GM18498 (cell line): ENCODE data around the gene VSTM4.

ENCODE experiments used
- ATAC-seq: cut with Tn5 transposase; IDR thresholded peaks from one replicate; pipeline ENCODE4 v1.9.1; 2021; ENCODE audit warnings: mild to moderate bottlenecking, moderate library complexity; ENCODE audit not compliant: unreplicated experiment

Gene VSTM4

GRCh38 chr10:49118430-49119074, 3.2 kb upstream of the VSTM4 start:
- ATAC-seq, result no peak

- ATAC-seq, result no peak
These were observed 2.2 kb upstream of the VSTM4 start for GRCh38 chr10:49117376-49118070.

- ATAC-seq, result no peak
These were observed 1.4 kb upstream of the VSTM4 start for GRCh38 chr10:49116509-49117375.

GRCh38 chr10:49115796-49116508, 630 bp upstream of the VSTM4 start:
- no peak for ATAC-seq

- no peak for ATAC-seq
These were observed 656 bp downstream of the VSTM4 start for GRCh38 chr10:49114718-49115014.

- ATAC-seq, result no peak
These were observed 1.6 kb downstream of the VSTM4 start for GRCh38 chr10:49113741-49114141.

- no peak for ATAC-seq
These were observed 2.5 kb downstream of the VSTM4 start for GRCh38 chr10:49112851-49113250.

GRCh38 chr10:49112098-49112497, 3.2 kb downstream of the VSTM4 start:
- no peak for ATAC-seq

GRCh38 chr10:49111320-49111698, 4.0 kb downstream of the VSTM4 start:
- no peak for ATAC-seq

GRCh38 chr10:49110684-49111319, 4.5 kb downstream of the VSTM4 start:
- no peak for ATAC-seq

GRCh38 chr10:49109669-49110340, 5.5 kb downstream of the VSTM4 start:
- ATAC-seq, result no peak

GRCh38 chr10:49108656-49109055, 6.7 kb downstream of the VSTM4 start:
- no peak for ATAC-seq

- no peak for ATAC-seq
These were observed 7.4 kb downstream of the VSTM4 start for GRCh38 chr10:49107887-49108267.

- ATAC-seq, result no peak
These were observed 8.0 kb downstream of the VSTM4 start for GRCh38 chr10:49107111-49107886.

GRCh38 chr10:49106451-49106850, 8.9 kb downstream of the VSTM4 start:
- ATAC-seq, result no peak

- no peak for ATAC-seq
These were observed 10.2 kb downstream of the VSTM4 start for GRCh38 chr10:49105076-49105475.

- ATAC-seq, result no peak
These were observed 11.0 kb downstream of the VSTM4 start for GRCh38 chr10:49104323-49104722.

- no peak for ATAC-seq
These were observed 11.6 kb downstream of the VSTM4 start for GRCh38 chr10:49103761-49104160.

- ATAC-seq, result no peak
These were observed 16.3 kb downstream of the VSTM4 start for GRCh38 chr10:49099046-49099445.
